Measurements from ENCODE around the gene CCDC126. TPM values are rescaled to one million over a fixed set of nuclear protein-coding genes. Genes with fewer than 3 reads are reported as not detected.
A peak's percentile ranks its signal among the peaks of the same experiment; 100 is the strongest.

The CCDC126 gene
- total and polyA plus RNA-seq, 5 donors from 2014 or later = 14.0 to 25.0 (median 19.8) TPM

GRCh38 chr7:23628370-23628769 is 31.2 kb downstream of the CCDC126 start:
- Histone ChIP-seq H3K27ac (ENCODE audit: insufficient read depth, low read length, poor library complexity, severe bottlenecking) (no peak overlapping the region), H3K27me3 (ENCODE audit: control insufficient read depth, insufficient read depth, low read length) (no peaks in the 10 kb centered on the region), H3K4me3 (ENCODE audit: low read depth, low read length) (no peak overlapping the region), H3K9me3 (ENCODE audit: control insufficient read depth in 2 of 2, low read length in 2 of 2) (no peaks in the 10 kb centered on the region), H3K4me1 (ENCODE audit: control insufficient read depth, insufficient read depth, low read length, poor library complexity, severe bottlenecking) (no peaks in the 10 kb centered on the region), H3K36me3 (ENCODE audit: control insufficient read depth, insufficient read depth, low read length) (peaks cover 4% of the 10 kb centered on the region)
- ATAC-seq (ENCODE audit: low read depth in 2 of 2) (no peak), DNase-seq (no peak)
- H3K4me1 Mint-ChIP-seq = peaks cover 4 to 6% (median 5%) of the 10 kb centered on the region in 4 donors
- no peak overlapping the region for H3K4me3 Mint-ChIP-seq
- H3K9me3 Mint-ChIP-seq = no peaks in the 10 kb centered on the region
- peaks cover 13% of the 10 kb centered on the region for H3K36me3 Mint-ChIP-seq
- H3K27me3 Mint-ChIP-seq = peaks cover 6% of the 10 kb centered on the region
- no peak overlapping the region for H3K27ac Mint-ChIP-seq

- peak overlapping the region in 1 of 3 donors; percentile 31 for H3K27ac Mint-ChIP-seq
- no peak for ATAC-seq (ENCODE audit: low read depth in 2 of 2)
Observed at GRCh38 chr7:23633417-23633816, 36.2 kb downstream of the CCDC126 start.

GRCh38 chr7:23645822-23646221 is 48.6 kb downstream of the CCDC126 start:
- Mint-ChIP-seq H3K9me3 (no peaks in the 10 kb centered on the region), H3K4me1 (no peaks in the 10 kb centered on the region), H3K27ac (no peak overlapping the region), H3K4me3 (no peak overlapping the region), H3K36me3 (peaks cover 4% of the 10 kb centered on the region), H3K27me3 (no peaks in the 10 kb centered on the region)
- ATAC-seq (ENCODE audit: low read depth in 2 of 2) (no peak), DNase-seq (no peak)
- Histone ChIP-seq H3K27ac (ENCODE audit: insufficient read depth, low read length, poor library complexity, severe bottlenecking) (no peak overlapping the region), H3K27me3 (ENCODE audit: control insufficient read depth, insufficient read depth, low read length) (no peaks in the 10 kb centered on the region), H3K4me3 (ENCODE audit: low read depth, low read length) (no peak overlapping the region), H3K36me3 (ENCODE audit: control insufficient read depth, insufficient read depth, low read length) (no peaks in the 10 kb centered on the region), H3K4me1 (ENCODE audit: control insufficient read depth, insufficient read depth, low read length, poor library complexity, severe bottlenecking) (no peaks in the 10 kb centered on the region), H3K9me3 (ENCODE audit: control insufficient read depth in 2 of 2, low read length in 2 of 2) (no peaks in the 10 kb centered on the region)

More at GRCh38 chr7:23633417-23633816, 36.2 kb downstream of the CCDC126 start:
- H3K9me3 ChIP-seq (ENCODE audit: control insufficient read depth in 2 of 2, low read length in 2 of 2) = no peaks in the 10 kb centered on the region
- H3K27ac ChIP-seq (ENCODE audit: insufficient read depth, low read length, poor library complexity, severe bottlenecking) = no peak overlapping the region
- DNase-seq = no peak
- H3K36me3 ChIP-seq (ENCODE audit: control insufficient read depth, insufficient read depth, low read length) = peaks cover 4% of the 10 kb centered on the region
- peaks cover 9% of the 10 kb centered on the region for H3K36me3 Mint-ChIP-seq
- no peaks in the 10 kb centered on the region for H3K27me3 ChIP-seq (ENCODE audit: control insufficient read depth, insufficient read depth, low read length)
- H3K4me3 ChIP-seq (ENCODE audit: low read depth, low read length) = no peak overlapping the region
- H3K4me1 ChIP-seq (ENCODE audit: control insufficient read depth, insufficient read depth, low read length, poor library complexity, severe bottlenecking) = no peaks in the 10 kb centered on the region
- H3K4me3 Mint-ChIP-seq = no peak overlapping the region
- no peaks in the 10 kb centered on the region for H3K9me3 Mint-ChIP-seq
- peaks cover 6% of the 10 kb centered on the region for H3K27me3 Mint-ChIP-seq
- peaks cover 0 to 5% (median 2%) of the 10 kb centered on the region in 4 donors for H3K4me1 Mint-ChIP-seq

GRCh38 chr7:23653942-23654341 is 56.8 kb downstream of the CCDC126 start:
- Histone ChIP-seq H3K4me3 (ENCODE audit: low read depth, low read length) (no peak overlapping the region), H3K9me3 (ENCODE audit: control insufficient read depth in 2 of 2, low read length in 2 of 2) (peaks cover 21 to 35% of the 10 kb centered on the region in 2 experiments), H3K4me1 (ENCODE audit: control insufficient read depth, insufficient read depth, low read length, poor library complexity, severe bottlenecking) (no peaks in the 10 kb centered on the region), H3K36me3 (ENCODE audit: control insufficient read depth, insufficient read depth, low read length) (no peaks in the 10 kb centered on the region), H3K27ac (ENCODE audit: insufficient read depth, low read length, poor library complexity, severe bottlenecking) (no peak overlapping the region), H3K27me3 (ENCODE audit: control insufficient read depth, insufficient read depth, low read length) (no peaks in the 10 kb centered on the region)
- Mint-ChIP-seq H3K9me3 (peaks cover 1 to 36% (median 15%) of the 10 kb centered on the region in 7 donors), H3K27ac (no peak overlapping the region), H3K36me3 (peaks cover 3% of the 10 kb centered on the region), H3K4me3 (no peak overlapping the region), H3K4me1 (no peaks in the 10 kb centered on the region), H3K27me3 (no peaks in the 10 kb centered on the region)
- no peak for ATAC-seq (ENCODE audit: low read depth in 2 of 2)
- DNase-seq = no peak

- Histone ChIP-seq H3K36me3 (ENCODE audit: control insufficient read depth, insufficient read depth, low read length) (no peaks in the 10 kb centered on the region), H3K27me3 (ENCODE audit: control insufficient read depth, insufficient read depth, low read length) (no peaks in the 10 kb centered on the region), H3K9me3 (ENCODE audit: control insufficient read depth in 2 of 2, low read length in 2 of 2) (peaks cover 21 to 37% of the 10 kb centered on the region in 2 experiments), H3K27ac (ENCODE audit: insufficient read depth, low read length, poor library complexity, severe bottlenecking) (no peak overlapping the region), H3K4me3 (ENCODE audit: low read depth, low read length) (no peak overlapping the region), H3K4me1 (ENCODE audit: control insufficient read depth, insufficient read depth, low read length, poor library complexity, severe bottlenecking) (no peaks in the 10 kb centered on the region)
- H3K9me3 Mint-ChIP-seq = peaks cover 3 to 38% (median 15%) of the 10 kb centered on the region in 7 donors
- H3K27me3 Mint-ChIP-seq = no peaks in the 10 kb centered on the region
- no peak overlapping the region for H3K4me3 Mint-ChIP-seq
- H3K27ac Mint-ChIP-seq = no peak overlapping the region
- ATAC-seq (ENCODE audit: low read depth in 2 of 2) (no peak), DNase-seq (peak in 1 of 3 donors; percentile 17)
- H3K36me3 Mint-ChIP-seq = peaks cover 4% of the 10 kb centered on the region
- no peaks in the 10 kb centered on the region for H3K4me1 Mint-ChIP-seq
Observed at GRCh38 chr7:23654508-23654907, 57.3 kb downstream of the CCDC126 start.

GRCh38 chr7:23655433-23655832 is 58.3 kb downstream of the CCDC126 start:
- no peaks in the 10 kb centered on the region for H3K4me1 ChIP-seq (ENCODE audit: control insufficient read depth, insufficient read depth, low read length, poor library complexity, severe bottlenecking)
- no peak overlapping the region for H3K4me3 Mint-ChIP-seq
- no peaks in the 10 kb centered on the region for H3K4me1 Mint-ChIP-seq
- DNase-seq (no peak), ATAC-seq (ENCODE audit: low read depth in 2 of 2) (no peak)
- no peak overlapping the region for H3K27ac ChIP-seq (ENCODE audit: insufficient read depth, low read length, poor library complexity, severe bottlenecking)
- H3K27me3 Mint-ChIP-seq = no peaks in the 10 kb centered on the region
- H3K36me3 Mint-ChIP-seq = peaks cover 4% of the 10 kb centered on the region
- no peaks in the 10 kb centered on the region for H3K27me3 ChIP-seq (ENCODE audit: control insufficient read depth, insufficient read depth, low read length)
- H3K4me3 ChIP-seq (ENCODE audit: low read depth, low read length) = no peak overlapping the region
- no peak overlapping the region for H3K27ac Mint-ChIP-seq
- peaks cover 21 to 37% of the 10 kb centered on the region in 2 experiments for H3K9me3 ChIP-seq (ENCODE audit: control insufficient read depth in 2 of 2, low read length in 2 of 2)
- H3K9me3 Mint-ChIP-seq = peaks cover 5 to 38% (median 15%) of the 10 kb centered on the region in 7 donors
- H3K36me3 ChIP-seq (ENCODE audit: control insufficient read depth, insufficient read depth, low read length) = no peaks in the 10 kb centered on the region

GRCh38 chr7:23658831-23659427 is 61.7 kb downstream of the CCDC126 start:
- H3K4me1 ChIP-seq (ENCODE audit: control insufficient read depth, insufficient read depth, low read length, poor library complexity, severe bottlenecking) = no peaks in the 10 kb centered on the region
- Mint-ChIP-seq H3K4me1 (no peaks in the 10 kb centered on the region), H3K27ac (no peak overlapping the region), H3K36me3 (peaks cover 4% of the 10 kb centered on the region), H3K9me3 (peaks cover 5 to 29% (median 15%) of the 10 kb centered on the region in 7 donors), H3K4me3 (no peak overlapping the region), H3K27me3 (peaks cover 4% of the 10 kb centered on the region)
- H3K9me3 ChIP-seq (ENCODE audit: control insufficient read depth in 2 of 2, low read length in 2 of 2) = peaks cover 11 to 25% of the 10 kb centered on the region in 2 experiments
- H3K36me3 ChIP-seq (ENCODE audit: control insufficient read depth, insufficient read depth, low read length) = no peaks in the 10 kb centered on the region
- no peaks in the 10 kb centered on the region for H3K27me3 ChIP-seq (ENCODE audit: control insufficient read depth, insufficient read depth, low read length)
- no peak for ATAC-seq (ENCODE audit: low read depth in 2 of 2)
- no peak overlapping the region for H3K4me3 ChIP-seq (ENCODE audit: low read depth, low read length)
- DNase-seq = no peak
- no peak overlapping the region for H3K27ac ChIP-seq (ENCODE audit: insufficient read depth, low read length, poor library complexity, severe bottlenecking)

GRCh38 chr7:23661385-23661784 is 64.2 kb downstream of the CCDC126 start:
- no peak overlapping the region for H3K4me3 Mint-ChIP-seq
- no peak overlapping the region for H3K27ac Mint-ChIP-seq
- H3K27me3 Mint-ChIP-seq = peaks cover 4% of the 10 kb centered on the region
- no peaks in the 10 kb centered on the region for H3K4me1 Mint-ChIP-seq
- Histone ChIP-seq H3K4me3 (ENCODE audit: low read depth, low read length) (no peak overlapping the region), H3K36me3 (ENCODE audit: control insufficient read depth, insufficient read depth, low read length) (no peaks in the 10 kb centered on the region), H3K27ac (ENCODE audit: insufficient read depth, low read length, poor library complexity, severe bottlenecking) (no peak overlapping the region), H3K27me3 (ENCODE audit: control insufficient read depth, insufficient read depth, low read length) (no peaks in the 10 kb centered on the region), H3K9me3 (ENCODE audit: control insufficient read depth in 2 of 2, low read length in 2 of 2) (peaks cover 4 to 9% of the 10 kb centered on the region in 2 experiments), H3K4me1 (ENCODE audit: control insufficient read depth, insufficient read depth, low read length, poor library complexity, severe bottlenecking) (no peaks in the 10 kb centered on the region)
- peaks cover 3 to 18% (median 7%) of the 10 kb centered on the region in 7 donors for H3K9me3 Mint-ChIP-seq
- ATAC-seq (ENCODE audit: low read depth in 2 of 2) = no peak
- DNase-seq = no peak
- peaks cover 4% of the 10 kb centered on the region for H3K36me3 Mint-ChIP-seq

Measured in CD4-positive, CD25-positive, alpha-beta regulatory T cell (primary cell).